Naive thymus-derived CD8-positive, alpha-beta T cell (primary cell): ENCODE measurements around the gene GPR107. TPM values are rescaled to one million over a fixed set of nuclear protein-coding genes. Genes with fewer than 3 reads are reported as not detected.

Source experiments
- ATAC-seq, 2 donors: fragments of 150-1000 bp; cut with Tn5 transposase in 1 of 2; sonication (Bioruptor Pico), chemical (Tn5 transposase) in 1 of 2; 1 replicate in 1 of 2; 2 replicates in 1 of 2; pipeline ENCODE4 v1.10.0; 2021; ENCODE audit warnings: mild to moderate bottlenecking in 2 of 2, moderate library complexity in 2 of 2
- POLR2A ChIA-PET: fragments of 350-600 bp; sonication (Branson Sonifier 250); formaldehyde crosslinking; loops from one replicate; lab custom pipeline; 2021; ENCODE audit warnings: antibody characterized with exemption; lab: Charles Lee
- DNase-seq, 10 donors: peaks; one replicate each; pipeline versions ENCODE4 v3.0.0 to v3.0.0-alpha.2; 2020 to 2022
- H3K27ac Mint-ChIP-seq, 10 donors: one replicate each; pipeline ENCODE4 v1.8.0; 2020 to 2022; ENCODE audit warnings: mild to moderate bottlenecking in 10 of 10, mixed read lengths in 10 of 10, moderate library complexity in 4 of 10, inconsistent platforms in 1 of 10
- H3K27me3 Mint-ChIP-seq, 5 donors: one replicate each; pipeline ENCODE4 v1.8.0; 2021 to 2022; ENCODE audit warnings: mixed read lengths in 5 of 5
- H3K36me3 Mint-ChIP-seq, 3 donors: one replicate each; pipeline ENCODE4 v1.8.0; 2020 to 2022; ENCODE audit warnings: mixed read lengths in 3 of 3, mild to moderate bottlenecking in 2 of 3, inconsistent platforms in 1 of 3
- H3K4me1 Mint-ChIP-seq, 4 donors: one replicate each; pipeline ENCODE4 v1.8.0; 2021 to 2022; ENCODE audit warnings: mixed read lengths in 4 of 4
- H3K4me3 Mint-ChIP-seq, 10 donors: one replicate each; pipeline ENCODE4 v1.8.0; 2020 to 2022; ENCODE audit warnings: mild to moderate bottlenecking in 10 of 10, mixed read lengths in 10 of 10, moderate library complexity in 6 of 10, inconsistent platforms in 1 of 10
- H3K9me3 Mint-ChIP-seq, 9 donors: one replicate each; pipeline ENCODE4 v1.8.0; 2020 to 2022; ENCODE audit warnings: mixed read lengths in 9 of 9, mild to moderate bottlenecking in 3 of 9, inconsistent platforms in 1 of 9, moderate library complexity in 1 of 9
- polyA plus RNA-seq, 3 donors: library from polyadenylated mRNA; unstranded; fragments of 300-500 nt; fragmentation: Illumina TruSeq; gene quantifications; one replicate each; pipeline ENCODE4 v1.2.3, GENCODE V29; 2021
- total RNA-seq, 8 experiments: library from RNA in 2 of 8; stranded (reverse) in 2 of 8; gene quantifications; one replicate each; pipeline ENCODE4 v1.2.3 and lab custom pipeline; 2021 to 2026

The GPR107 gene
- total and polyA plus RNA-seq, 5 experiments from 2014 or later, result 1.4 to 25.3 (median 3.2) TPM

DNA sequence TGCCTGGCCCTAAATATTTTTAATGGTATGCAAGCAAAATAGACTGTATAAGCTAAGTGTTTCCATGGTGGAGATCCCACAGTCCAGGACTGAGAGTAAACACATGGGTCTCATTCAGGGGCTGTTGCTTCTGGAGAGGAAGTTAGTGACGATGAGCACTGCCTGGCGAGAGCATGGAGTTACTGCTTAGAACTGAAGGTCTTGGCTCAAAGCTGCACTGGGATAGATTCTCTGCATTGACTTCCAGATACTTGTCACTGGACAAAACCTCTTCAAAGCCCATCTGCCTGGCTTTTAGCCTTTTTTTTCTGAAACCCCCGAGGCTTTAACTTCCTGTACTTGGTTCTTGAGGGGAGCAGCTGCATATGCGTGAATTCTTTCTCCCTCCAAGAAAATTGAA, 39.2 kb downstream of the GPR107 start:
- POLR2A ChIA-PET, result interaction anchor here (0.7 kb wide), 1 partner anchor 232 kb away, joined by 3 read pairs; no protein-coding TSS in a partner anchor
- Mint-ChIP-seq H3K36me3 (peaks cover 9 to 78% (median 10%) of the 10 kb centered on the region in 3 donors), H3K4me3 (no peak overlapping the region), H3K9me3 (no peaks in the 10 kb centered on the region), H3K27me3 (no peaks in the 10 kb centered on the region), H3K4me1 (peaks cover 0 to 11% (median 4%) of the 10 kb centered on the region in 4 donors), H3K27ac (peak overlapping the region in 5 of 10 donors; percentile 7 to 85 (median 48))
- DNase-seq (no peak), ATAC-seq (no peak)

DNA sequence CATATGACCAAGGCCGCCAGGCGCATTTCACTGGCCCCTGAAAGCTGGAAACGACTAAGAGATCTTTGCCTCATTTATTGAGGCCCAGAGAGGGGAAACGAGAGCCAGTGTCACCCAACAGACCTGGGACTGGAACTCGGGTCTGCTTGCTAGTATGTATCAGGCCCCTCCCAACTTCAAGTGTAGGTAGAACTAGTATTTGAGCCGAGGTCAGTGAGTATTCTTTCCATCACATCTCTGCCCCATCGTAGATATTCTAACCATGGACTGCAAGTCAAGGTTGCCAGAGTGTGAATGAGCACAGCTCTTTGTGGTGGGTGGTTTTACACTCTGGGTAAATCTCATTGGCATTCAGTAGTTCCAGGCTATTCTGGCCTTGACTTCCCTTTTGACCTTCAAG, 42.2 kb downstream of the GPR107 start:
- ATAC-seq, result no peak
- H3K9me3 Mint-ChIP-seq, result no peaks in the 10 kb centered on the region
- peak overlapping the region in 5 of 10 donors; percentile 19 to 64 (median 48) for H3K27ac Mint-ChIP-seq
- POLR2A ChIA-PET, result no interaction called here
- H3K36me3 Mint-ChIP-seq, result peaks cover under 1 to 78% (median 14%) of the 10 kb centered on the region in 3 donors
- H3K4me1 Mint-ChIP-seq, result peaks cover 0 to 15% (median 6%) of the 10 kb centered on the region in 4 donors
- DNase-seq, result no peak
- no peak overlapping the region for H3K4me3 Mint-ChIP-seq
- H3K27me3 Mint-ChIP-seq, result no peaks in the 10 kb centered on the region

DNA sequence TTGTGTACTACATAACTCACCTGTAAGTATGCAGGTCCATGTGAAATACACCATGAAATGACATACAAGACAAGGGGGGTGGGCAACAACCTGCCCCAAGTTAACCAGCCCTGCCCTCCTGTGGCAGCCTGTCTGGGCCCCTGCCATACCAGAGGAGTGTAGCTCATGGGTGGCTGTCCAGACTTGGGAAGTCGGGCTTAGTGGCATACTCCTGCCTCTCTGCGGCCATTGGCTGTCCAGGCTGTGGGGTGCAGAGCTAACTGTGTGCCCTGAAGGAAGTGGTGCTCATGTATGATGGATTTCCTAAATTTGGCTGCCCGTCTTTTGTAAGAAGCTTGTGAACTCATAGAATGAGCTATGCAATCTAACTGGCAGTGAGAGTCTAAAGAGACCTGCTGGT, 47.0 kb downstream of the GPR107 start:
- DNase-seq, result no peak
- POLR2A ChIA-PET, result no interaction called here
- no peak overlapping the region for H3K4me3 Mint-ChIP-seq
- ATAC-seq, result no peak
- peaks cover 0 to 86% (median 16%) of the 10 kb centered on the region in 3 donors for H3K36me3 Mint-ChIP-seq
- no peaks in the 10 kb centered on the region for H3K27me3 Mint-ChIP-seq
- peaks cover 0 to 11% (median 5%) of the 10 kb centered on the region in 4 donors for H3K4me1 Mint-ChIP-seq
- H3K27ac Mint-ChIP-seq, result no peak overlapping the region
- H3K9me3 Mint-ChIP-seq, result no peaks in the 10 kb centered on the region

DNA sequence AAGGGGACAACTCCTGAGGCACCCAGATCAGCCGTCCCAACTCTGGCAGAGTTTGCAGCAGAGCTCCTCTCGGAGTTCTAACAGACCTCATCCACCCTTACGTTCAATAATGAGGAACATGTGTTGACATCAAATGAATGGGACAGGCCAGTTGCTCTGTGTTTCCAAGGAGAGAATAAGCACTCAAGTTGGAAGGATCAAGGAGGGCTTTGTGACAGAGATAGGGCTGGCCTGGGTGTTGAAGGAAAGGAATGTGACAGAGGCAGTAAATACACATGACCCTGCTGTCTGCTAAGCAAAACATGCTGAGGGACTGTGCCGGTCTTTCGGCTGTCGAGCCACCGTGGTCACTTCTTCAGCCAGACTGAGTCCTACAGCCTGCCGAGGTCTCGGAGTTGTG, 48.2 kb downstream of the GPR107 start:
- DNase-seq (no peak), ATAC-seq (no peak)
- no peaks in the 10 kb centered on the region for H3K9me3 Mint-ChIP-seq
- H3K27me3 Mint-ChIP-seq, result no peaks in the 10 kb centered on the region
- POLR2A ChIA-PET, result interaction anchor here (0.5 kb wide), 1 partner anchor 251 kb away, joined by 3 read pairs; no protein-coding TSS in a partner anchor
- peaks cover 0 to 9% (median 4%) of the 10 kb centered on the region in 4 donors for H3K4me1 Mint-ChIP-seq
- H3K36me3 Mint-ChIP-seq, result peaks cover 0 to 86% (median 14%) of the 10 kb centered on the region in 3 donors
- H3K4me3 Mint-ChIP-seq, result no peak overlapping the region
- H3K27ac Mint-ChIP-seq, result no peak overlapping the region

DNA sequence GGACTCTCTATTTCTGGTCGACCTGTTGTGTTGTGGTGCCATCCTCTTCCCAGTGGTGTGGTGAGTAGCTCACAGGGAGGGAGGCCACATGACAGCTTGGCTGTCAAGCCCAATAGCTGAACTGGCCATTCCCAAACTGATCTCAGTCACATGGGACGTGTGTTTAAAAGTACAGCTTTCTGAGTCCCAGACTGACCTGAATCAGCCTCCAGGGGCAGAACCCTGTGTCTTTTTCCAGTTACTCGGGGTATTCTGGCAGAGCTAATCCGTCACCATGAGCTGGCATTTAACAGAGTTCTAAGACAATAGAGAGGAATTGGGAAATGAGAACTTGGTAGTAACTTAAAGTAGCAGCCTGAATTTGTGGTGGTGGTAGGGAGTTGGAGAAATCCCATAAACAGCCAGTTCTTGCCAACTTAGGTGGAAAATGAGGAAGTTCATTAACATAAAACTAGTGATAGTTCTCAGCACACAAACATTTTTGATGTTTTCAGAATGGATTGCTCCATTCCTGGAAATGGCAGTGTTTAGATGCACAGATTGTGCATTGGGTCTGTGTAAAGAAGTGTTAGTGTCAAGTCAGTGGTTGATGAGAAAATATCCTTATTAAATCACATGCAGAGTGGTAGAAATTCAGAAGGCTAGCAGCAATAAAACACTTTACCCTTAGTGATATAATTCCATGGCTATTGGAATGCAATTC, 50.9 kb downstream of the GPR107 start:
- POLR2A ChIA-PET, result interaction anchor here (0.6 to 0.7 kb wide), 2 partner anchors 215 to 219 kb away, joined by 3 to 5 read pairs; no protein-coding TSS in a partner anchor
- DNase-seq (no peak), ATAC-seq (no peak)
- peaks cover 4 to 15% (median 12%) of the 10 kb centered on the region in 4 donors for H3K4me1 Mint-ChIP-seq
- no peak overlapping the region for H3K4me3 Mint-ChIP-seq
- H3K9me3 Mint-ChIP-seq, result no peaks in the 10 kb centered on the region
- no peaks in the 10 kb centered on the region for H3K27me3 Mint-ChIP-seq
- H3K36me3 Mint-ChIP-seq, result peaks cover 0 to 88% (median 13%) of the 10 kb centered on the region in 3 donors
- H3K27ac Mint-ChIP-seq, result peak overlapping the region in 1 of 10 donors; percentile 10

DNA sequence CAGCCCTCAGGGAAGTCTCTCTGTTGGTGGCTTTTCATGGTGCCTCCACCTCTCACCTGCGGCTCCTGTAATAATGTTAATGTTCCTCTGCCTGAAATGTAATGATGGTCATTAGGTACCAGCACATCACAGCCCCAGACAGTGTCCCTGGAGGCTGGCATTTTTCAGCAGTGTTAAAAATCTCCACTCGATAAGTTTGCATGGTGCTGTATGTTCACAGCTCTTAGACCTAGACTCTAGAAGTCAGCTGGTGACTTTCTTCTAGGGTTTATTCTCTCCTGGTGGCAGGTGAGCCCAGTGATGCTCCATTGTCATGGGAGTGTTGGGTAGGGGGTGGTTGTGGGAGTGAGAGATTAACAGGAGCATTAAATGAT, 53.1 kb downstream of the GPR107 start:
- Mint-ChIP-seq H3K4me3 (no peak overlapping the region), H3K36me3 (peaks cover 0 to 78% (median 5%) of the 10 kb centered on the region in 3 donors), H3K4me1 (peaks cover 7 to 23% (median 14%) of the 10 kb centered on the region in 4 donors), H3K27me3 (no peaks in the 10 kb centered on the region), H3K27ac (peak overlapping the region in 5 of 10 donors; percentile 38 to 87 (median 63)), H3K9me3 (no peaks in the 10 kb centered on the region)
- ATAC-seq (peak; percentile 16 to 54), DNase-seq (no peak)
- POLR2A ChIA-PET, result interaction anchor here (1.1 kb wide), 1 partner anchor 129 kb away, joined by 4 read pairs; no protein-coding TSS in a partner anchor

DNA sequence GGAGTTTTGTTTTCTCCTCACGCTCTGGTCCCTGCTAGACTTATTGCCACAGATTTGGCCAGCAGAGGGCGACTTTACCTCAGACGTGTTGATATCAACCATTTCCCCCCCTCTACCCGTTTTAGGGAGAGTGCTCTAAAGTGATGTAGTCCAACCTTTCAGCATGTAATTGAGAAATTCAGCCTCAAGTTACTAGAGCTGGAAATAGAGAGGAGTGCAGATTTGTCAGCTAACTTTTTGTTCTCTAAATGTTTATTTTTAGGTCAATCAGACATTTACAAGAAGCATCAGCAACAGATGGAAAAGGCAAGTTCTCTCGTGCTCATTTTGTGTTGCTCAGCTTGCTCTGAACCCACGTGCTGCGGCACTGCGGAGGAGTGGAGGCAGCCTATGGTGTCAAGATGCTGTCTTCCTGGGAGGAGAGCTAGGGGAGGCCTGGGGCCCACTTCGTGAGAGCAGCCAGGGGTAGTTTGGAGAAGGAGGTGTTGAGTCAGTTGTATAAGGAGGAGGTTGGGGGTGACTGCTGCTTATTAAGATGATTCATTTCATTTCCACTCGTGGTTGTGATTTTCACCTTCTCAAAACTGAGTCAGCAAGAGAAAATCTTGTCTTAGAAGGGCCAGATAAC, 53.6 kb downstream of the GPR107 start:
- no peak overlapping the region for H3K4me3 Mint-ChIP-seq
- POLR2A ChIA-PET, result interaction anchor here (1.1 kb wide), 1 partner anchor 129 kb away, joined by 4 read pairs; no protein-coding TSS in a partner anchor
- peak; percentile 89 to 91 for ATAC-seq
- no peaks in the 10 kb centered on the region for H3K9me3 Mint-ChIP-seq
- peaks cover 7 to 23% (median 16%) of the 10 kb centered on the region in 4 donors for H3K4me1 Mint-ChIP-seq
- peaks cover 0 to 77% (median 5%) of the 10 kb centered on the region in 3 donors for H3K36me3 Mint-ChIP-seq
- H3K27ac Mint-ChIP-seq, result peak overlapping the region in 6 of 10 donors; percentile 38 to 87 (median 62)
- peak; percentile 64 to 92 (median 80) for DNase-seq
- H3K27me3 Mint-ChIP-seq, result no peaks in the 10 kb centered on the region

DNA sequence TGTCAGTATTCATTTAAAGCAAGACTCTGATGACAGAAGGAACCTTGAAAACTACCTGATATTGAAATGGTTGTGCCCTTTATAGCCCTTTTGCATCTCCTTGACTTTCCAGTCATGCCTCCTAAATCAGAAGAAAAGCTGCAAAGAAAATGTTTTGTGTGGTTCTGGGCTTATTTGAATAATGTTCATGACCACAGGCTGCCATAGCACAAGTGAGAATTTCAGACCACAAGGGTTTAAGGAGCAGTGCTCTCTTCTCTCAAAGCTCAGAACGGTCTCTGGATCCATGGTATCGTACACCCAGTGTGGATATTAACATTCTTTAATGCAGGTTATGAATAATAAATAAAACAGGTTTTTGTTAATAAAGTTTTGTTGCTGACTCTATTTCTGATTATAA, 54.2 kb downstream of the GPR107 start:
- peaks cover 0 to 74% (median 5%) of the 10 kb centered on the region in 3 donors for H3K36me3 Mint-ChIP-seq
- no peak overlapping the region for H3K4me3 Mint-ChIP-seq
- no peak for ATAC-seq
- H3K27me3 Mint-ChIP-seq, result no peaks in the 10 kb centered on the region
- POLR2A ChIA-PET, result no interaction called here
- no peaks in the 10 kb centered on the region for H3K9me3 Mint-ChIP-seq
- peak overlapping the region in 2 of 10 donors; percentile 50 to 81 for H3K27ac Mint-ChIP-seq
- no peak for DNase-seq
- H3K4me1 Mint-ChIP-seq, result peaks cover 7 to 23% (median 16%) of the 10 kb centered on the region in 4 donors

DNA sequence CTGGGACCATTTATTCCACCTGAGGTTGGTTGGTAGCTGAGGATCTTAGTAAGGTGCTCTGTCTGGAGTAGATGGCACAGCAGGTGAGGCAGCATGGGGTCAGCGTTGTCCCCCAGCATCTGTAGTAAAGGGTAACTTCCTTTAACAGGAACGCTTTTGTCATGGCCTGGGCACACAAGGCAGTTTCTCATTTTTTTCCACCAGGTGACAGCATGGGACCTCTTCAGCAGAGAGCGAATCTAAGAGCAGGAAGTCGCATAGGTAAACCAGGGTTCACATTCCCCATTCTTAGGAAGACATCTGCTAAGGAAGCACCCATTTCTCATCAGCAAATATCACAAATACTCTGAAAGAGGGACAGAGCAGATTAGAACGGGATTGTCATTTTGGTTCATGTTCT, 56.5 kb downstream of the GPR107 start:
- Mint-ChIP-seq H3K36me3 (peaks cover 0 to 54% (median 8%) of the 10 kb centered on the region in 3 donors), H3K9me3 (no peaks in the 10 kb centered on the region), H3K27ac (peak overlapping the region in 3 of 10 donors; percentile 29 to 36 (median 36)), H3K4me1 (peaks cover 7 to 23% (median 16%) of the 10 kb centered on the region in 4 donors), H3K27me3 (no peaks in the 10 kb centered on the region), H3K4me3 (no peak overlapping the region)
- POLR2A ChIA-PET, result no interaction called here
- DNase-seq (peak in 3 of 10 donors; percentile 7 to 30 (median 24)), ATAC-seq (peak; percentile 41 to 48)

DNA sequence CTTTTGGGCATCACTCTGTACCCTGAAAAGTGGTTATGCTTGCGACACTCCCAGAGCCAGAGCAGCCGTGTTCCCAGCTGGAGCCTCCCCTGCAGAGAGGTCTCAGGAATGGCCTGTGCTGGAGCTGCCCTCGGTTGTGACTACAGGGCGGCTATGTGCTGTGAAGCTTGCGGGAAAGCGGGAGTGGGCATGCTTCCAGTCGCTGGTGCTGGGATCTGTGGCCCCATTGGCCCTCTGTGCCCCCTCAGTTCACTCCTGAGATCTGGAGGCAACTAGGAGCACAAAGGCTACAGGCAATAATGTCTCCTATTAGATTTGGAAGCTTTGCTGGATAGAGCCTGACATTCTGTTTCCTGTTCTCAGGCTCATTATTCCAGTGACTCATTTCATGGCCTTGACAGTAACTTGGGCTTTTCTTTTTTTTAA, 56.9 kb downstream of the GPR107 start:
- peaks cover 7 to 23% (median 16%) of the 10 kb centered on the region in 4 donors for H3K4me1 Mint-ChIP-seq
- H3K27ac Mint-ChIP-seq, result no peak overlapping the region
- POLR2A ChIA-PET, result no interaction called here

DNA sequence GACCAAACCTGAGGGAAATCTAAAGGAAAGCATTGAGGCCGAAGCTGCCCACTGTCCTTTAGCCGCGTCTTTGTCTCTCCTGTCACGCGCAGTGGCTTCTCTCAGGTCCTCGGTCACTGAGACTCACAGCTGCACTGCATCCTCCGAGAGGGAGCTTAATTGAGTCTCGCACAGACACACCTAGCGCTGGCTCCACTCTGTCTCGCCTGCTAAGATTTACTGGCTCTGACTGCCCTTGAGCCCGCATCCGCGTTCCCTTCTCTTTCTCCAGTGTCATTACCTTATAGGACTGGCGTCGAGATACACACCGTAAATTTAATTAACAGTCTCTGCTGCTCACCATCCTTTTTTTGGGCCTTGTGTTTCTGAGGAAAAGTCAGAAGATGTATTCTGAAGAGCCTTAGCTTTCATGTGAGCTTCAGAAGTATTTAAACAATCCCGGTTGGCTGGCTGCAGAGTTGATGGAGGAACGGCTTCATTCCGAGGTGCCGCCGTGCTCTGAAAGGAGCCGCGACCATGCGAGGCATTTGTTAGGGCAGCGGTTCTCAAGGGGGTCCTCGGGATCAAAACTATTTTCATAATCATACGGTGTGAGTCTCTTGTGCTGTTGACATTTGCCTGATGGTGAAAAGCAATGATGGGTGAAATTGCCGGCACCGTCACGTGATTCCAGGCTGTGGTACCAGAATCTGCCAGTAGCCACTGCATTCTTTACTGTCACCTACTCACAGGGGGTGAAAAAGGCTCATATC, 58.3 kb downstream of the GPR107 start:
- Mint-ChIP-seq H3K27me3 (no peaks in the 10 kb centered on the region), H3K4me3 (no peak overlapping the region), H3K9me3 (no peaks in the 10 kb centered on the region), H3K4me1 (peaks cover 8 to 23% (median 15%) of the 10 kb centered on the region in 4 donors), H3K36me3 (peaks cover 0 to 52% (median 8%) of the 10 kb centered on the region in 3 donors), H3K27ac (peak overlapping the region in 2 of 10 donors; percentile 6 to 42)
- POLR2A ChIA-PET, result interaction anchor here (0.8 kb wide), 1 partner anchor 20 kb away, joined by 3 read pairs; no protein-coding TSS in a partner anchor
- ATAC-seq (no peak), DNase-seq (no peak)

More for the DNA sequence above, 56.9 kb downstream of the GPR107 start:
- H3K27me3 Mint-ChIP-seq, result no peaks in the 10 kb centered on the region
- ATAC-seq (no peak), DNase-seq (no peak)
- H3K4me3 Mint-ChIP-seq, result no peak overlapping the region
- H3K36me3 Mint-ChIP-seq, result peaks cover 0 to 53% (median 8%) of the 10 kb centered on the region in 3 donors
- H3K9me3 Mint-ChIP-seq, result no peaks in the 10 kb centered on the region
